ENCODE measurements around the gene TOP3A.

The TOP3A gene

GRCh38 chr17:18241229-18241871 lies 73.4 kb downstream of the TOP3A start:
- DNase-seq (ENCODE audit: insufficient read length, low spot score) (no peak), FAIRE-seq (peak; percentile 38)
- TF ChIP-seq POLR2AphosphoS5 (IDR thresholded peaks at IDR 0.05; ENCODE audit: low read depth, low read length) (no peak), SPI1 (IDR thresholded peaks at IDR 0.05; ENCODE audit: low read depth, low read length) (no peak), POLR2A (IDR thresholded peaks at IDR 0.05; ENCODE audit: low read depth, low read length) (no peak), POU2F2 (IDR thresholded peaks at IDR 0.05; ENCODE audit: low read depth, low read length) (no peak), PAX5 (IDR thresholded peaks at IDR 0.05; ENCODE audit: insufficient read depth, low read length, severe bottlenecking) (no peak), TAF1 (IDR thresholded peaks at IDR 0.05; ENCODE audit: low read depth, low read length) (no peak)

- TF ChIP-seq POU2F2 (IDR thresholded peaks at IDR 0.05; ENCODE audit: low read depth, low read length) (no peak), SPI1 (IDR thresholded peaks at IDR 0.05; ENCODE audit: low read depth, low read length) (no peak), POLR2A (IDR thresholded peaks at IDR 0.05; ENCODE audit: low read depth, low read length) (no peak), PAX5 (IDR thresholded peaks at IDR 0.05; ENCODE audit: insufficient read depth, low read length, severe bottlenecking) (no peak), TAF1 (IDR thresholded peaks at IDR 0.05; ENCODE audit: low read depth, low read length) (no peak), POLR2AphosphoS5 (IDR thresholded peaks at IDR 0.05; ENCODE audit: low read depth, low read length) (no peak)
- DNase-seq (ENCODE audit: insufficient read length, low spot score) (no peak), FAIRE-seq (no peak)
Measured at GRCh38 chr17:18240449-18240848, 74.3 kb downstream of the TOP3A start.

GRCh38 chr17:18238299-18238698 lies 76.5 kb downstream of the TOP3A start:
- TF ChIP-seq TAF1 (IDR thresholded peaks at IDR 0.05; ENCODE audit: low read depth, low read length) (no peak), POU2F2 (IDR thresholded peaks at IDR 0.05; ENCODE audit: low read depth, low read length) (no peak), SPI1 (IDR thresholded peaks at IDR 0.05; ENCODE audit: low read depth, low read length) (no peak), POLR2AphosphoS5 (IDR thresholded peaks at IDR 0.05; ENCODE audit: low read depth, low read length) (no peak), PAX5 (IDR thresholded peaks at IDR 0.05; ENCODE audit: insufficient read depth, low read length, severe bottlenecking) (no peak), POLR2A (IDR thresholded peaks at IDR 0.05; ENCODE audit: low read depth, low read length) (no peak)
- DNase-seq (ENCODE audit: insufficient read length, low spot score), result no peak
- no peak for FAIRE-seq

- no peak for TF ChIP-seq POLR2A (IDR thresholded peaks at IDR 0.05; ENCODE audit: low read depth, low read length)
- no peak for TF ChIP-seq POLR2AphosphoS5 (IDR thresholded peaks at IDR 0.05; ENCODE audit: low read depth, low read length)
- no peak for TF ChIP-seq PAX5 (IDR thresholded peaks at IDR 0.05; ENCODE audit: insufficient read depth, low read length, severe bottlenecking)
- no peak for TF ChIP-seq POU2F2 (IDR thresholded peaks at IDR 0.05; ENCODE audit: low read depth, low read length)
- no peak for TF ChIP-seq TAF1 (IDR thresholded peaks at IDR 0.05; ENCODE audit: low read depth, low read length)
- TF ChIP-seq SPI1 (IDR thresholded peaks at IDR 0.05; ENCODE audit: low read depth, low read length), result no peak
- FAIRE-seq (no peak), DNase-seq (ENCODE audit: insufficient read length, low spot score) (no peak)
Measured at GRCh38 chr17:18237461-18237860, 77.3 kb downstream of the TOP3A start.

GRCh38 chr17:18236494-18236893 lies 78.3 kb downstream of the TOP3A start:
- FAIRE-seq (no peak), DNase-seq (ENCODE audit: insufficient read length, low spot score) (no peak)
- TF ChIP-seq TAF1 (IDR thresholded peaks at IDR 0.05; ENCODE audit: low read depth, low read length) (no peak), SPI1 (IDR thresholded peaks at IDR 0.05; ENCODE audit: low read depth, low read length) (no peak), PAX5 (IDR thresholded peaks at IDR 0.05; ENCODE audit: insufficient read depth, low read length, severe bottlenecking) (no peak), POU2F2 (IDR thresholded peaks at IDR 0.05; ENCODE audit: low read depth, low read length) (no peak), POLR2A (IDR thresholded peaks at IDR 0.05; ENCODE audit: low read depth, low read length) (no peak), POLR2AphosphoS5 (IDR thresholded peaks at IDR 0.05; ENCODE audit: low read depth, low read length) (no peak)

GRCh38 chr17:18235743-18236256 lies 79.0 kb downstream of the TOP3A start:
- FAIRE-seq (no peak), DNase-seq (ENCODE audit: insufficient read length, low spot score) (no peak)
- TF ChIP-seq TAF1 (IDR thresholded peaks at IDR 0.05; ENCODE audit: low read depth, low read length), result no peak
- TF ChIP-seq SPI1 (IDR thresholded peaks at IDR 0.05; ENCODE audit: low read depth, low read length), result no peak
- no peak for TF ChIP-seq POLR2A (IDR thresholded peaks at IDR 0.05; ENCODE audit: low read depth, low read length)
- no peak for TF ChIP-seq POLR2AphosphoS5 (IDR thresholded peaks at IDR 0.05; ENCODE audit: low read depth, low read length)
- TF ChIP-seq PAX5 (IDR thresholded peaks at IDR 0.05; ENCODE audit: insufficient read depth, low read length, severe bottlenecking), result no peak
- TF ChIP-seq POU2F2 (IDR thresholded peaks at IDR 0.05; ENCODE audit: low read depth, low read length), result no peak

GRCh38 chr17:18234853-18235380 lies 79.9 kb downstream of the TOP3A start:
- DNase-seq (ENCODE audit: insufficient read length, low spot score), result no peak
- no peak for TF ChIP-seq SPI1 (IDR thresholded peaks at IDR 0.05; ENCODE audit: low read depth, low read length)
- no peak for TF ChIP-seq PAX5 (IDR thresholded peaks at IDR 0.05; ENCODE audit: insufficient read depth, low read length, severe bottlenecking)
- no peak for FAIRE-seq

- DNase-seq (ENCODE audit: insufficient read length, low spot score) (no peak), FAIRE-seq (no peak)
- TF ChIP-seq POU2F2 (IDR thresholded peaks at IDR 0.05; ENCODE audit: low read depth, low read length) (no peak), PAX5 (IDR thresholded peaks at IDR 0.05; ENCODE audit: insufficient read depth, low read length, severe bottlenecking) (no peak), POLR2A (IDR thresholded peaks at IDR 0.05; ENCODE audit: low read depth, low read length) (no peak), POLR2AphosphoS5 (IDR thresholded peaks at IDR 0.05; ENCODE audit: low read depth, low read length) (no peak), SPI1 (IDR thresholded peaks at IDR 0.05; ENCODE audit: low read depth, low read length) (no peak), TAF1 (IDR thresholded peaks at IDR 0.05; ENCODE audit: low read depth, low read length) (no peak)
Measured at GRCh38 chr17:18233803-18234518, 80.8 kb downstream of the TOP3A start.

GRCh38 chr17:18231164-18231563 lies 83.6 kb downstream of the TOP3A start:
- TF ChIP-seq SPI1 (IDR thresholded peaks at IDR 0.05; ENCODE audit: low read depth, low read length) (no peak), PAX5 (IDR thresholded peaks at IDR 0.05; ENCODE audit: insufficient read depth, low read length, severe bottlenecking) (no peak), TAF1 (IDR thresholded peaks at IDR 0.05; ENCODE audit: low read depth, low read length) (no peak), POLR2AphosphoS5 (IDR thresholded peaks at IDR 0.05; ENCODE audit: low read depth, low read length) (no peak), POU2F2 (IDR thresholded peaks at IDR 0.05; ENCODE audit: low read depth, low read length) (no peak), POLR2A (IDR thresholded peaks at IDR 0.05; ENCODE audit: low read depth, low read length) (no peak)
- no peak for DNase-seq (ENCODE audit: insufficient read length, low spot score)
- FAIRE-seq, result no peak

Data from GM12891 (cell line).